Gastrocnemius medialis (tissue), 4 donors: ENCODE data around the gene ATP9B. TPM values are rescaled to one million over a fixed set of nuclear protein-coding genes. Genes with fewer than 3 reads are reported as not detected.

Experiments
- ATAC-seq, 2 donors: fragments of 150-250 bp; one replicate each; pipeline ENCODE4 v1.9.1; 2016
- DNase-seq, 2 donors: peaks; one replicate each; pipeline ENCODE4 v3.0.0-alpha.2; 2019
- H3K27ac ChIP-seq, 4 donors: fragments of 200-600 bp; sonication (generic); 1 replicate in 1 of 4; 2 replicates in 3 of 4; pipeline ENCODE4 v1.5.1; 2016 to 2018; ENCODE audit warnings: mild to moderate bottlenecking in 2 of 4, moderate library complexity in 1 of 4
- H3K27me3 ChIP-seq, 3 donors: fragments of 200-600 bp; sonication (generic) in 2 of 3; 1 replicate in 1 of 3; 2 replicates in 2 of 3; pipeline versions ENCODE4 v1.5.1 to v1.6.0; 2016 to 2019; ENCODE audit warnings: mild to moderate bottlenecking in 1 of 3, moderate library complexity in 1 of 3
- H3K36me3 ChIP-seq, 2 donors: fragments of 200-600 bp; sonication (generic) in 1 of 2; one replicate each; pipeline ENCODE4 v1.5.1; 2017 to 2018
- H3K4me1 ChIP-seq, 2 donors: fragments of 200-600 bp; sonication (generic) in 1 of 2; one replicate each; pipeline ENCODE4 v1.5.1; 2016 to 2017; ENCODE audit warnings: mild to moderate bottlenecking in 2 of 2
- H3K4me3 ChIP-seq, 4 donors: fragments of 200-600 bp; sonication (generic) in 3 of 4; 1 replicate in 1 of 4; 2 replicates in 3 of 4; pipeline ENCODE4 v1.5.1; 2016 to 2019; ENCODE audit warnings: mild to moderate bottlenecking in 2 of 4
- H3K9me3 ChIP-seq, 3 donors: fragments of 200-600 bp; sonication (generic) in 2 of 3; 1 replicate in 1 of 3; 2 replicates in 2 of 3; pipeline ENCODE4 v1.5.1; 2016 to 2019
- POLR2A ChIP-seq, 2 donors: fragments of 450-650 bp; IDR thresholded peaks; one replicate each; pipeline ENCODE4 v1.6.1; 2017; ENCODE audit warnings: antibody characterized with exemption in 2 of 2, mild to moderate bottlenecking in 2 of 2, moderate library complexity in 2 of 2
- in situ Hi-C, 4 donors: fragments of 200-750 bp; cut with MboI; loops; one replicate each; pipeline versions ENCODE4 v1.15.0 to v1.8.0; 2017; ENCODE audit warnings: low sequenced_read_pairs in 4 of 4
- intact Hi-C: fragments of 100-400 bp; cut with DNase I; formaldehyde crosslinking; loops from one replicate; pipeline ENCODE4 v1.15.1; 2023; ENCODE audit warnings: low total_unique reads
- total RNA-seq, 4 donors: library from RNA; depleted of rRNA; stranded (reverse); fragments of >200 nt; gene quantifications; one replicate each; pipeline versions ENCODE4 v1.1.0 to v1.2.3, GENCODE V29; 2016
- TF ChIP-seq, protein P1 (sequence below), 5 experiments: fragments of 450-650 bp in 3 of 5; fragments of 200-600 bp in 2 of 5; sonication (generic) in 2 of 5; IDR thresholded peaks in 4 of 5; conservative IDR thresholded peaks in 1 of 5; 1 replicate in 4 of 5; 2 replicates in 1 of 5; pipeline ENCODE4 v1.5.1; 2016 to 2019; ENCODE audit warnings: antibody characterized with exemption in 5 of 5, mild to moderate bottlenecking in 3 of 5, moderate library complexity in 3 of 5

The ATP9B gene
- total RNA-seq, 4 donors from 2014 or later: 9.9 to 33.6 (median 18.6) TPM

DNA sequence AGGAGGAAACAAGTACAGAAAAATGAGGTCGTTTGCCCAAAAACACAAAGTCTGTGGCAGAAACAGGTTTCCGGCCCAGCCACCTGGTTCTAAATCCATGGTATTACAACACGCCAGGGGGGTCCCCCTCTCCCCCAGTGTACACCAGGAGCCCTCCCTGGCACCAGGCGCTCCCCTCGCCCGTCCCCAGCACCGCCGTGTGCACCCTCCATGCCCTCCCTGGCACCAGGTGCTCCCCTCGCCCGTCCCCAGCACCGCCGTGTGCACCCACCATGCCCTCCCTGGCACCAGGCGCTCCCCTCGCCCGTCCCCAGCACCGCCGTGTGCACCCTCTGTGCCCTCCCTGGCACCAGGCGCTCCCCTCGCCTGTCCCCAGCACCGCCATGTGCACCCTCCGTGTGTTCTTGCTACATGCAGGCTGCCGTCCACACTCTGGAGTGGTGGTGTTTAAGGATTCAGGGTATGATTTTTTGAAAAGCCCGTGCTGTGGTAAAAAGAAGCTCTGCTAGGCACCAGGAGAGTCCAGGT lies 266.7 kb downstream of the ATP9B start:
- H3K4me3 ChIP-seq: no peak overlapping the region
- TF ChIP-seq, protein P1, sequence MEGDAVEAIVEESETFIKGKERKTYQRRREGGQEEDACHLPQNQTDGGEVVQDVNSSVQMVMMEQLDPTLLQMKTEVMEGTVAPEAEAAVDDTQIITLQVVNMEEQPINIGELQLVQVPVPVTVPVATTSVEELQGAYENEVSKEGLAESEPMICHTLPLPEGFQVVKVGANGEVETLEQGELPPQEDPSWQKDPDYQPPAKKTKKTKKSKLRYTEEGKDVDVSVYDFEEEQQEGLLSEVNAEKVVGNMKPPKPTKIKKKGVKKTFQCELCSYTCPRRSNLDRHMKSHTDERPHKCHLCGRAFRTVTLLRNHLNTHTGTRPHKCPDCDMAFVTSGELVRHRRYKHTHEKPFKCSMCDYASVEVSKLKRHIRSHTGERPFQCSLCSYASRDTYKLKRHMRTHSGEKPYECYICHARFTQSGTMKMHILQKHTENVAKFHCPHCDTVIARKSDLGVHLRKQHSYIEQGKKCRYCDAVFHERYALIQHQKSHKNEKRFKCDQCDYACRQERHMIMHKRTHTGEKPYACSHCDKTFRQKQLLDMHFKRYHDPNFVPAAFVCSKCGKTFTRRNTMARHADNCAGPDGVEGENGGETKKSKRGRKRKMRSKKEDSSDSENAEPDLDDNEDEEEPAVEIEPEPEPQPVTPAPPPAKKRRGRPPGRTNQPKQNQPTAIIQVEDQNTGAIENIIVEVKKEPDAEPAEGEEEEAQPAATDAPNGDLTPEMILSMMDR (IDR thresholded peaks at IDR 0.05 in 4 of 5, conservative IDR thresholded peaks at IDR 0.05 in 1 of 5): no peak
- no peak for TF ChIP-seq POLR2A (IDR thresholded peaks at IDR 0.05)
- H3K9me3 ChIP-seq: no peaks in the 10 kb centered on the region
- ATAC-seq (no peak), DNase-seq (no peak)
- H3K27ac ChIP-seq: no peak overlapping the region
- intact Hi-C loops: no loop called here
- in situ Hi-C loops: no loop called here
- no peaks in the 10 kb centered on the region for H3K27me3 ChIP-seq
- H3K4me1 ChIP-seq: no peaks in the 10 kb centered on the region
- H3K36me3 ChIP-seq: peaks cover 3 to 45% of the 10 kb centered on the region in 2 donors

DNA sequence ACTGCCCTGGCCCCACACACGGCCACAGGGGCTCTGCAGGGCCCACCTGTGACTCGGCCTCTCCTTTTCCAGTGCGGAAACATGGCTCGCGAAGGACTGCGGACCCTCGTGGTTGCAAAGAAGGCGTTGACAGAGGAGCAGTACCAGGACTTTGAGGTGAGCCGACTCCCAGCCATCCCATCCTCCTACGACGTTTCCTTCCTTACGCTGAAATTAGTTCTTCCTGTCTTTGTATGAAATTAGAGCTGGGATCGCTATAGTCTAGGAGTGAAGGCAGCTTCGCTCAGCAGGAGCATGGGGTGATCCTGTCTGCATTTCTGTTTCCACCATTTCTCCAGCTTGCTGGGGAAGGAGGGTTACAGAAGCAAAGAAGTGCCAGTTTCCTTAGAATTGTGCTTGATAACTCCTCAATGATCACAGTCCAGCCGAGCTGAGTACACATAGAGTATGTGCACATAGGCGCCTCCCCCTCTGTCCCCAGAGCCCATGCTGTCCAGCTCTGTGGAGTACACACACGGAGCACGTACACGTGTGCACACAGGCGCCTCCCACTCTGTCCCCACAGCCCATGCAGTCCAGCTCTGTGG lies 267.5 kb downstream of the ATP9B start:
- in situ Hi-C loops: no loop called here
- DNase-seq (no peak), ATAC-seq (no peak)
- intact Hi-C loops: no loop called here
- no peaks in the 10 kb centered on the region for H3K9me3 ChIP-seq
- no peak overlapping the region for H3K4me3 ChIP-seq
- no peak overlapping the region for H3K27ac ChIP-seq
- H3K36me3 ChIP-seq: peaks cover 2 to 38% of the 10 kb centered on the region in 2 donors
- no peaks in the 10 kb centered on the region for H3K4me1 ChIP-seq
- no peaks in the 10 kb centered on the region for H3K27me3 ChIP-seq
- TF ChIP-seq, protein P1 (IDR thresholded peaks at IDR 0.05 in 4 of 5, conservative IDR thresholded peaks at IDR 0.05 in 1 of 5): no peak
- TF ChIP-seq POLR2A (IDR thresholded peaks at IDR 0.05): no peak

DNA sequence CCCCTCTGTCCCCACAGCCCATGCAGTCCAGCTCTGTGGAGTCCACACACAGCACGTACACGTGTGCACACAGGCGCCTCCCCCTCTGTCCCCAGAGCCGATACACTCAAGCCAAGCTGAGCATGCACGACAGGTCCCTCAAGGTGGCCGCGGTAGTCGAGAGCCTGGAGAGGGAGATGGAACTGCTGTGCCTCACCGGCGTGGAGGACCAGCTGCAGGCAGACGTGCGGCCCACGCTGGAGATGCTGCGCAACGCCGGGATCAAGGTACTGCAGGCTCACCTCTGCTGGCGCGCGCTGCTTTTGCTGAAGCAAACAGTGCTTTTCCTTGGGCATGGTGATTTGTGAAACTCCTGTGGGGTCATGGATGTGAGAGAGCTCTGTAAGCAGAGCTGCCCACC lies 268.0 kb downstream of the ATP9B start:
- no peak for TF ChIP-seq POLR2A (IDR thresholded peaks at IDR 0.05)
- TF ChIP-seq, protein P1 (IDR thresholded peaks at IDR 0.05 in 4 of 5, conservative IDR thresholded peaks at IDR 0.05 in 1 of 5): no peak
- DNase-seq (no peak), ATAC-seq (no peak)
- intact Hi-C loops: no loop called here
- Histone ChIP-seq H3K36me3 (peaks cover 0 to 36% of the 10 kb centered on the region in 2 donors), H3K4me3 (no peak overlapping the region), H3K4me1 (no peaks in the 10 kb centered on the region), H3K9me3 (no peaks in the 10 kb centered on the region), H3K27ac (no peak overlapping the region), H3K27me3 (no peaks in the 10 kb centered on the region)
- in situ Hi-C loops: no loop called here

DNA sequence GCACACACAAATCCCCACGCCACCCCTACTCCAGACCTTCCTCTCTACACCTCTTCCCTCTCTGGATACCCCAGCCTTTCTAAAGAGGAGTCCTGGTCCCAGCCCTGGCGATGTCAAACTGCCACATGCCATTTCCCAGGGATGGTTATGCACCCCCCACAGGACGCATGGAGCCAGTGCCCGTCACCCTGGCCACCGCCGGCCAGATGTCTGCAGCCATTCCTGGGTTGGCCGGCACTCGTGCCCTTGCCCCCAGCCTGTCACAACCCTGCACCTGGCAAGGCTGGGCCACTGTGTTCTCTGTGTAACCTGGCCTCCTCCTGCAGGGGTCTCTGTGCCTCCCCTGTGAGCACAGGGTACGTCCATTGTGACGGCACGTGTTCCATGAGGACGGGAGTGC lies 268.4 kb downstream of the ATP9B start:
- in situ Hi-C loops: no loop called here
- H3K4me1 ChIP-seq: no peaks in the 10 kb centered on the region
- no peaks in the 10 kb centered on the region for H3K27me3 ChIP-seq
- intact Hi-C loops: no loop called here
- no peak overlapping the region for H3K27ac ChIP-seq
- TF ChIP-seq POLR2A (IDR thresholded peaks at IDR 0.05): no peak
- TF ChIP-seq, protein P1 (IDR thresholded peaks at IDR 0.05 in 4 of 5, conservative IDR thresholded peaks at IDR 0.05 in 1 of 5): no peak
- ATAC-seq: no peak
- DNase-seq: no peak
- H3K4me3 ChIP-seq: no peak overlapping the region
- no peaks in the 10 kb centered on the region for H3K9me3 ChIP-seq
- peaks cover 0 to 36% of the 10 kb centered on the region in 2 donors for H3K36me3 ChIP-seq
